Activated effector memory CD4-positive, alpha-beta T cell treated with anti-CD3 and anti-CD28 coated beads, Interleukin-2, amount 50 U/mL, for 16 hours (primary cell): Measurements from ENCODE around the gene WFDC2.
"Not testable (repeated sequence)": the region's sequence is repeated elsewhere in the genome, so short reads cannot be mapped to it uniquely, and the experiment has no call there.

Source experiments
- DNase-seq: peaks from one replicate; pipeline ENCODE4 v3.0.0-alpha.2; 2020

WFDC2 gene

DNA sequence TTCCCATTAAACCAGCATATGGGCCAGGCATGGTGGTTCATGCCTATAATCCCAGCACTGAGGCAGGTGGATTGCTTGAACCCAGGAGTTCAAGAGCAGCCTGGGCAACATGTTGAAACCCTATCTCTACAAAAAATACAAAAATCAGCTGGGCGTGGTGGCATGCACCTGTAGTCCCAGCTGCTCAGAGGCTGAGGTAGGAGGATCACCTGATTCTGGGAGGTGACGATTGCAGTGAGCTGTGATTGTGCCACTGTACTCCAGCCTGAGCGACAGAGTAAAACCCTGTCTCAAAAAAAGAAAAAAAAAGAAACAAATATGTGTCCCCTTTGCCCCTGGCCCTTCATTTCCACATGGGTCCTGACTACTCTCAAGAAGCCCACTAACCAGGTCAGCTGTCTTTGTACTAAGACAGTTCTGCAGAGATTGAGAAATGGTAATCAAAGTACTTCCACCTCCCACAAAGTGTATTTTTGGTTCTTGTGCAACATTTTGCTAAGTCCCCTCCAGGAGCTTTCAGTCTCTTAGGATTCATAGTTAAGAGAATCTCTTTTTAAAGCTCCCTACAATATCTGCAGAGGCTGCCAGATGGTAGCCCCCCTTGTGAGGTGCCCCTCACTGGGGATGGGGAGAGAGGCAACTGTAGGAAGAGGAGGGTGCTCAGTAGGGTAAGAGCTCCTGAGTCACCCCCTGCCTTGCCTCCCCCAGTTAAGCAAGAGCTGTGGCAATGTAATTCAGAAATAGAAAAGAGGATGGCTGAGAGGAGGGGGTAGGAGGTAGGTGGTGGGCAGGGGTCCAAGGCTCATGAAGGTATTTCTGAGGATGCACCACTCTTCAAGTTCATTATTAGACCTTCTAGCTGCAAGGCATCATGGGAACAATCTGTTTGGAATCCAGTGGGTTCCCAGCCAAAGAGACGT, 16.5 kb upstream of the WFDC2 start:
- no peak for DNase-seq

DNA sequence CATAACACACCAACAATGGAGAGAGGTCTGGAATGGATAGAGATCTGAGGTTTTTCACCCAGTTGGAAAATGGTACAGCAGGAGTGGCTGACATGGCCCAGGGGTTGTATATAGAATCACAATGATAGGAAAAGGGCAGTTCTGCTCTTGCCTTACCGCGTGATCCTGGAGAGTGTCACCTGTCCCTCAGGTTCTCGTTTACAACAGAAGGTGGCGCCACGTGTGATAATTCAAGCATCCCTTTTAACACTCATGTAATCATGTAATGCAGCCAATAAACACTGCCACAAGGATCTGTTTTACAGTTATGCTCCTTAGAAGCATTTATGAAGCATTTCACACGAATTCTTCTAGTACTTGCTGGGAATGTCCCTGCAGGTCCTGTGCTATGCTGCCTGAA, 12.9 kb upstream of the WFDC2 start:
- DNase-seq: no peak

DNA sequence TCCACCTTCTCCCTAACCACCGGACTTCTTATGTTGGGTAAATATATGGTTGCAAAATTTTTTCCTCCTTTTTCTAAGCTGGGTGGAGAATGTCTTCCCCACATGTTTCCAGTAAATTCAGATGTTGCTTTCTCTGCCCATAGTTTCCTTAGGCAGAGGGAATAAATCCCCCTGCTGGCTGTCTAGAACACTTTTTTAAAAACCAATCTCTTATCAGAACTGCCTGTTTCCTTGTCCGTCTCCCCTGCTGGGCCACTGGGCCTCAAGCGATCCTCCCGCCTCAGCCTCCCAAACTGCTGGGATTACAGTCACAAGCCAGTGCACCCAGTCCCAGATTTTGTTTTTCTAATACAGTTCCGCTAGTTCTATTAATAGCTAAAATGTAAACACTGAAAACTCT, 9.9 kb upstream of the WFDC2 start:
- no peak for DNase-seq

DNA sequence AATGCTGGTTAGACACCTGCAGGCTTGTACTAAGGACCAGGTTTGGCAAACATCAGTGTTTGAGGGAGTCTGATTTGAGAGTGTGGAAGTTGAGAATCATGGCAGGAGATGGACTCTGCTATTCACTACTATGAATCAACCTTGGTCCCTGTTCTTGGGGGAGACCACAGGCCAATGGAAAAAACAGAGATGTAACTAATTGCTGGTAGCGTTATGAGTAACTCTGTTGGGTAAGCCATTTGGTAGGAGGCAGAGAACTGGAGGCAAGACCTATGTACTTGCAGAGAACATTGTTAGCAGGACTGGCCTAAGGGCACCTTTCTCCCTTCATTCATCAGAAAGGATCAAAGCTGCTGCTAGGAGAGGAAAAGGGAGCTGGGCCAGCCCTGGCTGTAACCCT, 8.3 kb upstream of the WFDC2 start:
- no peak for DNase-seq

DNA sequence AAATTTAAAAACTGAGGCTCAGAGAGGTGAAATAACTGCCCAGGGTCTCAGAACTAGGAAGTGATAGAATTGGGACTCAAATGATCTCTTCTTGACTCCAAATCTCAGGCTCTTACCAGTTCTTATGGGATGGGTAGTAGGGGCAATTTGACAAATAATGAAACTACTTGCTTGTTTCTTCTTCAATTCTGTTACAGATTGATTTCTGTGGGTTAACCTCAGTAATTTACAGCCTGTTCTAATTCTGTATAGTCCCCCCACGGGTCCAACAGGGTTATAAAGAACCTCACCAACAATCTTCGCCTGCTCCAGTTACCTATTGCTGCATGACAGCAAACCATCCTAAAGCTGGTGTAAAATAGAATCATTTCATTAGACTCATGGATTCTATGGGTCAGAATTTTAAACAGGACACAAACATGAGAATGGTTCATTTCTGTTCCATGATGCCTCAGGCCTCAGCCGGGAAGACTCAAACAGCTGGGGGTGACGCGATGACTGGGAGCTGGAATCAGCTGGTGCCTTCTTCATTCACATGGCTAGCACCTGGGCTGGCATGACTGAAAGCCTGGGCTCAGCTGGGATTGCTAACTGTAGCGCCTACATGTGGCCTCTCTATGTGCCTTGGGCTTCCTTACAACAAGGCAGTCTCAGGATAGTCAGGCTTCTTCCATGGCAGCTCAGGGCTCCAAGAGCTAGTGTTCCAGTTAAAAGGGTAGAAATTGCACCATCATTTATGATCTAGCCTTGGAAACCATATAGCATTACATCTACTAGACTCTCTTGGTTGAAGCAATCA, 6.6 kb upstream of the WFDC2 start:
- DNase-seq: no peak

DNA sequence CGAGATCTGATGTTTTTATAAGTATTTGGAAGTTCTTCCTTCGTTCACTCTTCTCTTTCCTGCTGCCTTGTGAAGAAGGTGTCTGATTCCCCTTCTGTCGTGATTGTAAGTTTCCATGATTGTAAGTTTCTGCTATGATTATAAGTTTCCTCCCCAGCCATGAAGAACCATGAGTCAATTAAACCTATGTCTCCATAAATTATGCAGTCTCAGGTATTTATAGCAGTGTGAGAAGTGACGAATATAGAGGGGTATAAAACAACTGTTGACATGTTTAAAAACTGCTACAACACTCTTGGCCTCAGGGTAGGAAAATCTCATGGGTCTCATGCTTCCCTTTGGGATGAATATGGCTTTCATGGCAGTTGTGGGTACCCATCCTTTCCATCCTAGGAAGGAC, 5.8 kb upstream of the WFDC2 start:
- no peak for DNase-seq

DNA sequence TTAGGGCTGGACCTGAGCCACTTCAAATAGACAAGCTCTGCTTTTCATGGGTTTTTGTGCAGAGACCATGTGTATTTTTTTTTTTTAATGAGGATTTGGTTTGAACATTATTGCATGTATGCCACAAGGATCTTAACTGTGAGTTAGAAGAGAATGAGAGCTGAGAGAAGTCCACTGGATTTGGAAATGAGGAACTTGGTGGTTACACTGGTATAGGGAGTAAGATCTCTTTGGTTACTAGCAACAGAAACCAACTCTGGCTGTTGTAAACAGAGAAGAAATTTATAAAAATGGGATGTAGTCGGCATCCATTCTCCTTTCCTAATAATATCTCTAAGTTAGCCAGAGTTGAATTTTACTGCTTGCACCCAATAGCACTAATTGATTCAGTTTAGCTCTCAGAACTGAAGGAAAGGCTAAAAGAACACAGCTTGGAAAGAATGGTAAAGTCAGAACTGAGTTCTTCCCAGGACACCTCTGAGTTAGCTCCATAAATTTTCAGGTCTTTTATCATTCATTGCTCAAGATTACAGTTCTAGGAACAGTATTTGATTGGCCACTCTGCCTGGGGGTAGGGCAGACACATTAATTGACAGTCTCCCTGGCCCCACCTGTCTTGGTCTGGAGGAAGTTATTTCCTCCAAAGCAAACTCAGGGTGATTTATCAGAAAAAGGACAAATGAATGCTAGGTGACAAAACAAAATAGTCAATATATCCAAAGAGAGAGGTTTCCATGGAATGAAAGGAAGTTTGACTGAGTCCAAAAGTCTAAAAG, 3.9 kb upstream of the WFDC2 start:
- no peak for DNase-seq

DNA sequence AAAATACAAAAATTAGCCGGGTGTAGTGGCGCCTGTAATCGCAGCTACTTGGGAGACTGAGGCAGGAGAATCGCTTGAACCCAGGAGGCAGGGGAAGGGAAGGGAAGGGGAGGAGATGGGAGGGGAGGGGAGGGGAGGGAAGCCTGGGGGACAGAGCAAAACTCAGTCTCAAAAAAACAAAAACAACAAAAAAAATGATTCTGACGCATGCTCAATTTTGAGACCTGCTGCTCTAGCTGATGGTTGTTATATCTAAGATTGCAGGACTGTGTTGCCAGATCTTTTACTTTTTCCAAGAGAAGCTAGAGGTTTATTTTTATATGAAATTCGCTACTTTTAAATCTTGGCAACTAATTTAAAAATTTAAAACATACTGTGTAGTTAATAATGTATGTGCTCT, 2.4 kb upstream of the WFDC2 start:
- no peak for DNase-seq

DNA sequence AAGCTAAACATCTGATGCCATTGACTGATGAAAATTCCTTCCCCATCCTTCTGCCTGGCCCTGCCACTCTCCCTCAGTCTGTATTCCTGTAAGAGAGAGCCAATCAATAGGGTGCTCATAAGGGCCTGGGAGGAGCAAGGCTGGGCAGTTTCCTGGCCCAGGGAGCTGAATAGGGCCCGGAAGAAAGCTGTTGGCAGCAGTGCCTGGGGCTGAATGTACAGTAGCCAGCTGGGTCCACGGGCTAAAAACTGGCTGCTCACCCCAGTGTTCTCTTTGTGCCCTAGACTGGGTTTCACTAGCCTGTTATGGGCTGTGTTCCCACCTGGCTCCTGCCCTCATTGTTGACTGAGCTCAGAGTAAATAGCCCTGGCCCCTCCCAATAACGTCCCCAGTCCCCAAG, 1.7 kb upstream of the WFDC2 start:
- no peak for DNase-seq

DNA sequence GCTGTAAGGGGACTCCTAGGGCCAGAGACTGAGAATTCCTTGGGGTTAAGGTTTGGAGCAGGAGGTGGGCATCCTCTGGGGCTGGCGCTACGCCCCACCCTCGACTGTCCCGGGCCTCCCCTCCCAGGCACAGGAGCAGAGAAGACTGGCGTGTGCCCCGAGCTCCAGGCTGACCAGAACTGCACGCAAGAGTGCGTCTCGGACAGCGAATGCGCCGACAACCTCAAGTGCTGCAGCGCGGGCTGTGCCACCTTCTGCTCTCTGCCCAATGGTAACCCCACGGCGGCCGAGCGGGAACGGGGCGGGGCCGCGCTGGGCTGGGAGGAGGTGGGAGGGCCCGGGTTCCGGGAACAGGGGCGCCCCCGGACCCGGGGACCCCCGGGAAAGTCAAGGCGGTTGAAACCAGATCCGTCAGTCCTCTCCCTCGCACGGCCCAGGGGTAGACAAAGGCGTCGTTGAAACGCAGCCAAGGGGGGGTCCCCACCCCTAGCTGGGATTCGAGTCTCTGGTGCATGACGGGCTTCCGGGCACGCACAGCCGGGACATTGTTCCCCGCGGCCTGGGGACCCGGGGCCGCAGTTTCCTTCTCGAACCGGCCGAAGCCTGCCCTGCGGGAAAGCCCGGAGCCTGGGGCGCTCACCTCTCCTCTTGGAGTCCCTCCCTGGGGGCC, 844 bp downstream of the WFDC2 start:
- no peak for DNase-seq

DNA sequence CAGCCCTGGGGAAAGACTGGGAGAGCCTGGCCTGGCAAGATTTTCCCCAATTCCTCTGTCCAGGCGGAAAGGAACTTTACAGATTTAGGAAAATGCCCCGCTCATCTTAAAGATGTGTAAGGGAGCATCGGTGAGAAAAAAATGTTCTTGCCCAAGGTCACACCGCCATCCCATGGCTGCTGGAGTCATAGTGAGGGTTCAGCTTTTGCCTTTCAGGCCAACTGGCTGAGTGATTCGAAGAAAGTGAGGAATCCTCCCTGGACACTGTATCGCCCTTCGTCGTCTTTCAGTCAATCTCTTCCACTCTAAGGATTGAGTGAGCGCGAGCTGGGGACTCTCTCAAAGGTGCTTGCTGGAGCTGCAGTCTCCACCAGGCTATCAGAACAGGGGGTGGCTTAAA, 1.4 kb downstream of the WFDC2 start:
- DNase-seq: no peak

DNA sequence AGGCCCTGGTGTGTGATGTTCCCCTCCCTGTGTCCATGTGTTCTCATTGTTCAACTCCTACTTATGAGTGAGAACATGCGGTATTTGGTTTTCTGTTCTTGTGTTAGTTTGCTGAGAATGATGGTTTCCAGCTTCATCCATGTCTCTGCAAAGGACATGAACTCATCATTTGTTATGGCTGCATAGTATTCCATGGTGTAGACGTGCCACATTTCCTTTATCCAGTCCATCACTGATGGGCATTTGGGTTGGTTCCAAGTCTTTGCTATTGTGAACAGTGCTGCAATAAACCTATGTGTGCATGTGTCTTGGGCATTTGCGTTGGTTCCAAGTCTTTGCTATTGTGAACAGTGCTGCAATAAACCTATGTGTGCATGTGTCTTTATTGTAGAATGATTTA, 2.7 kb downstream of the WFDC2 start:
- not testable (repeated sequence) for DNase-seq

DNA sequence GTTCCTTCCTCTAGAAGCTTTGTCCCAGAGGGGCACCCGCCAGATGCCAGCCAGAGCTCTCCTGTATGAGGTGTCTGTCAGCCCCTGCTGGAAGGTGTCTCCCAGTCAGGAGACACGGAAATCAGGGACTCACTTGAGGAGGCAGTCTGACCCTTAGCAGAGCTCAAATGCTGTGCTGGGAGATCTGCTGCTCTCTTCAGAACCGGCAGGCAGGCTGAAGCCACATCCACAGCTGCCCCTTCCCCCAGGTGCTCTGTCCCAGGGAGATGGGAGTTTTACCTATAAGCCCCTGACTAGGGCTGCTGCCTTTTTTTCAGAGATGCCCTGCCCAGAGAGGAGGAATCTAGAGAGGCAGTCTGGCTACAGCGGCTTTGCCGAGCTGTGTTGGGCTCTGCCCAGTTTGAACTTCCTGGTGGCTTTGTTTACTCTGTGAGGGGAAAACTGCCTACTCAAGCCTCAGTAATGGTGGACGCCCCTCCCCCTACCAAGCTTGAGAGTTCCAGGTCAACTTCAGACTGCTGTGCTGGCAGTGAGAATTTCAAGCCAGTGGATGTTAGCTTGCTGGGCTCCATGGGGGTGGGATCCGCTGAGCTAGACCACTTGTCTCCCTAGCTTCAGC, 8.1 kb downstream of the WFDC2 start:
- DNase-seq: not testable (repeated sequence)

DNA sequence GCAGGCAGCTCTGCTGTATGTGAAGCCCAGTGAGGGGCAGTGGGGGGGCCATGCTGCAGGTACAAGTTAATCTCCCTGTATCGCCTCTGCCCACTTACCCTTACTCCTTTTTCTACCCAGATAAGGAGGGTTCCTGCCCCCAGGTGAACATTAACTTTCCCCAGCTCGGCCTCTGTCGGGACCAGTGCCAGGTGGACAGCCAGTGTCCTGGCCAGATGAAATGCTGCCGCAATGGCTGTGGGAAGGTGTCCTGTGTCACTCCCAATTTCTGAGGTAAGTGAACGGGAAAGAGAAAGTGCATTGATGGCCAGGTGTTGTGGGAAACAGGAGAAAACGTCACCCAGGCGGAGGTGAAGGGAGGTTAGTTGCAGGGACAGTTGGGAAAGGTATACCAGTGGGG, 10.3 kb downstream of the WFDC2 start:
- DNase-seq: no peak

DNA sequence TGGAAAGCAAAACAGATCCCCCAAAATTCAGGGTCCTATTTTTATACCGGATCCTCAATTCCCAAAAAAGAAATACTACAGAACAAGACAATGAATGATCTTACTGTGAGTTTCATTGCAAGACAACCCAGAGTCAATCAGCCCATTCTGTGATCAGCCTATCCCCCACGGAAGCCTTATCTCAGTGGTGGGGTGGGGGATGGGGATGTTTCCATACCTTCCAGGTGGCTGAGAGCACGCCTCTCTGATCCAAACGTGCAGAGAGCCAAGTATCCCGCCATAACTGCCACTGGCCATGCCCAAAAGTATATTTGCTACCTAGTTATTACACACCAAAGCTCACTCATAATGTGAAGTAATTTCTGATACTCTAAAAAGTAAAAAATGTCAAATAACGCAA, 15.1 kb downstream of the WFDC2 start:
- no peak for DNase-seq

DNA sequence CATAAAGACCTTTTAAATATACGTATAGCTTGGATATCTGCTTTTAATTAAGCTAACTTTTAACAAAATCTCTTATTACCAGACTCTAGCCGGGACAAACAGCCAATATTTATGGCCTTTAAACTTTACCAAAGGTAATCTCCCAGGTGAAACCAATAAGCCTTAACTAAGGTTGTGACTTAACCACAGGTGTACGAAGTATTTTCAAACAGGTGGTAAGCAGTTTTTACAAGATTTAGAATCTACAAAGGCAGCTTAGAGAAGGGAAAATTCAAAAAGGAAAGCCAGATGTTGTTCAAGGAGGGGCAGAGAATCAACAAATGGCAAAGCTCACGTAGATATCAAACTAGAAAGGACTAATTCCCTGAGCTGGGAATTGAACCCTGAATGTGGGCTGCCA, 15.8 kb downstream of the WFDC2 start:
- DNase-seq: no peak

DNA sequence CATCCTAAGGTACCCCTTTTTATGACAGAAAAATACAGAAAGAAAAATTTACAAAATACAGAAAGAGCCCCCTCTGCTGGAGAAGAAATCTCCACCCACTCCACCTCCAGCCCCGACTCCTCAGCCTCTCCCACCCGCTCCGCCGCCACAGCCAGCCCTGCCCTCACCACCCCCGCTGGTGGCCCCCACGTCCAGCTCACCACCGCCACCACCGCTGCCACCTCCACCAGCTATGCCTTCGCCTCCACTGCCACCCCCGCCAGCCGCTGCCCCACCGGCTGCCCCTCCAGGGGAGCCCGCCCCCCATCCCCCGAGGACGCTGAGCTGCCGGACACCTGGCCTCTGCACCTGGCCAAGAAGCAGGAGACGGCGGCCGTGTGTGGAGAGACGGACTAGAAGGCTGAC, 17.7 kb downstream of the WFDC2 start:
- no peak for DNase-seq

DNA sequence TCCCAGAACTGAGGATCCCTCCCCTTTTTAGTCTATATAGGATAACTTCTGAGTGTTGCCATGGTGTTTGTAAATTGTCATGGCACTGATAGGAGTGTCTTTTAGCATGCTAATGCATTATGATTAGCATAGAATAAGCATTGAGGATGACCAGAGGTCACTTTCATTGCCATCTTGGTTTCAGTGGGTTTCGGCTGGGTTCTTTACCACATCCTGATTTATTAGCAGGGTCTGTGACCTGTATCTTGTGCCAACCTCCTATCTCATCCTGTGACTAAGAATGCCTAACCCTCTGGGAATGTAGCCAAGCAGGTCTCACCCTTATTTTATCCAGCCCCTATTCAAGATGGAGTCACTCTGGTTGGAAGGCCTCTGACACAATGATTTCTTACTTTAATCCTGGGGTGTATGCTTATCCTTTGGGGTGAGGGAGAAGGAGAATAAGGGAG, 19.6 kb downstream of the WFDC2 start:
- DNase-seq: no peak

DNA sequence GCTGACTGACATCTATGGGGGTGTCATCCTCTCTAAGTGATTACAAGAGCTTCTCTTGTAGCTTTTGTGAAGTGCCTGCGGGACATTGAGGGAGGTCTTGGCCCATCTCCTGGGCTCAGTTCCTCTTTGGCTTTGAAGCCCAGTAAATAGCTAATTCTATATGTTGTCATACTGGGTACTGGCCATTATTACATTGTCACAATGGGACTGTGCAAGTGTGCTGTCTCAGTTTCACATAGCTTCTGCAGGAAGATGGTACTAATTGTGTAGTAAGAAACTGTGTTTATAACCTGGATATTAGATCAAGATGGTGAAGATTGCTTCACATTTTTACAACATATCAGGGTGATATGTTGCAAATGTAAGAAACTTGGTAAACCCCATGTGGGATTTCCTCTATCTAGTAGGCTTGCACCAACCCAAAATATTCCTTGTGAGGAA, 26.0 kb downstream of the WFDC2 start:
- no peak for DNase-seq

DNA sequence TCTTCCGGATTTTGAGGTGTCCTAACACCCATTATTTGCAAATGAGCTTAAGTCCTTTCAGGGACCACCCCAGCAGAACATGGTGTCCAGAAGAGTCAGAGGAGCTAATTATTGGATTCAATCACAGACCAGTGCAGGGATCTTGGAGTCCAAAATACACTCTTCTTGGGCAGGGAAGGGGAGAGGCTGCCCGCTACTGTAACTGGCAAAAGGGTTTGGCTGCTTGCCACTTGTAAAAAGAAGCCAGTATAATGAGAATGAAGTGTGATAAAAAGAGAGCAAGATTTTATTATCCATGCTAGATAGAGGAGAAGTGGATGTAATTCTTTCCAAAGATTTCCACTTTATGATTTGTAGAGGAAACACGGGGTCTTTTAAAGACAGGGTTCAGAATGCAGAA, 26.6 kb downstream of the WFDC2 start:
- DNase-seq: no peak

DNA sequence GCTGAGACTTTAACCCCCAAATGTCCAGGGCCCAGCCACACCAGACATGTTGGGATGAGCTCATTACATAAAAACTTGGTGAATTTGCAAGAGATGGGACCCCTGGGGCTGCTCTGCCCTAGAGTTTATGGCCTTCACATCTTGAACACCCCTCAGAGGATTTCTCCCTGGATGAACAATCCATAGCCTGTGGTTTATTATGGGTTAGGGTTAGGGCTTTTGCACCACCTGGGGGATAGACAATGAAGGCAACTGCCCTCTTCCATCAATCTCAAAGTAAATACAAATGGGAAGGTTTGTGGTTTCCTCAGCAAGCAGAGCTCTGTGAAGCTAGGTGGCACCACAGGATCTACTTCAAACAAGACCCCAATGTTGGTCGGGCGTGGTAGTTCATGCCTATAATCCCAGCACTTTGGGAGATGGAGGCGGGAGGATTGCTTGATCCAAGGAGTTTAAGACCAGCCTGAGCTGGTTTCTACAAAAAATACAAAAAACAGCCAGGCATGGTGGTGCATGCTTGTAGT, 28.5 kb downstream of the WFDC2 start:
- no peak for DNase-seq

DNA sequence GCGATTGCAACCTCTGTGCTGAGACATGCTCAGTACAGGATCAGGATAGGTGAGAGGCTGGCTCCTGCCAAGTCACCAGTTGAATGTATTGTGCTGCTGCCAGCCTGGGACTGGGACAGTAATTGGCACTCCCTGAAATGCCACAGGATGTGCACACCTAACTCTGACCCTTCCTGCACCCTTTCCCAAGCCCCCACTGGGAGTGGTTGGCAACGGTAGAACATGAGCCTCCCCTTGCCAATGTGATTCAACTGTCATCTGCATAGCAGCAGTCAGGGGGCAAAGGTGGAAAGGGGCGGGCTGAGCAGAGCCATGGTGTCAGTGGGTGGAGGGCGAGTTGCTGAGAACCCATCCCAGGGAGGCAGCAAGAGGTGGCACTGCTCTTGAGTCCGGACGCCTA, 30.5 kb downstream of the WFDC2 start:
- DNase-seq: no peak
